22Rv1 (cell line): ENCODE measurements around the gene NT5DC4.

Experiments
- ZFX ChIP-seq: fragments of 450-650 bp; IDR thresholded peaks from 2 replicates; pipeline ENCODE4 v1.6.1; 2017; ENCODE audit warnings: antibody characterized with exemption, borderline replicate concordance
- TF ChIP-seq, protein P1 (sequence below): fragments of 450-650 bp; IDR thresholded peaks from 2 replicates; pipeline ENCODE4 v1.5.1; 2017; ENCODE audit warnings: mild to moderate bottlenecking

- TF ChIP-seq, protein P1, sequence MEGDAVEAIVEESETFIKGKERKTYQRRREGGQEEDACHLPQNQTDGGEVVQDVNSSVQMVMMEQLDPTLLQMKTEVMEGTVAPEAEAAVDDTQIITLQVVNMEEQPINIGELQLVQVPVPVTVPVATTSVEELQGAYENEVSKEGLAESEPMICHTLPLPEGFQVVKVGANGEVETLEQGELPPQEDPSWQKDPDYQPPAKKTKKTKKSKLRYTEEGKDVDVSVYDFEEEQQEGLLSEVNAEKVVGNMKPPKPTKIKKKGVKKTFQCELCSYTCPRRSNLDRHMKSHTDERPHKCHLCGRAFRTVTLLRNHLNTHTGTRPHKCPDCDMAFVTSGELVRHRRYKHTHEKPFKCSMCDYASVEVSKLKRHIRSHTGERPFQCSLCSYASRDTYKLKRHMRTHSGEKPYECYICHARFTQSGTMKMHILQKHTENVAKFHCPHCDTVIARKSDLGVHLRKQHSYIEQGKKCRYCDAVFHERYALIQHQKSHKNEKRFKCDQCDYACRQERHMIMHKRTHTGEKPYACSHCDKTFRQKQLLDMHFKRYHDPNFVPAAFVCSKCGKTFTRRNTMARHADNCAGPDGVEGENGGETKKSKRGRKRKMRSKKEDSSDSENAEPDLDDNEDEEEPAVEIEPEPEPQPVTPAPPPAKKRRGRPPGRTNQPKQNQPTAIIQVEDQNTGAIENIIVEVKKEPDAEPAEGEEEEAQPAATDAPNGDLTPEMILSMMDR, result no peak
- no peak for TF ChIP-seq ZFX
Measured at GRCh38 chr2:112706170-112706664, 14.6 kb upstream of the NT5DC4 start.
